GM13976 (cell line): Measurements from ENCODE around the gene ZKSCAN4.
A peak's percentile ranks its signal among the peaks of the same experiment; 100 is the strongest.

Experiments
- DNase-seq: peaks from one replicate; pipeline ENCODE4 v3.0.0; 2012; ENCODE audit warnings: low spot score
- CTCF ChIP-seq: IDR thresholded peaks from 2 replicates; pipeline ENCODE4 v1.5.1; 2012; ENCODE audit warnings: borderline replicate concordance, mild to moderate bottlenecking; ENCODE audit not compliant: insufficient read depth; ENCODE audit errors: extremely low read depth, missing control alignments, control extremely low read depth
- in situ Hi-C: fragments of 300-500 bp; cut with MboI; formaldehyde crosslinking; loops from one replicate; pipeline ENCODE4 v1.12.0; 2022; ENCODE audit warnings: low sequenced_read_pairs, mixed read lengths, inconsistent platforms; ENCODE audit not compliant: unreplicated experiment

ZKSCAN4 gene

GRCh38 chr6:28266563-28266961, 14.5 kb upstream of the ZKSCAN4 start:
- in situ Hi-C loops, result no loop called here
- no peak for TF ChIP-seq CTCF
- no peak for DNase-seq

- no peak for TF ChIP-seq CTCF
- in situ Hi-C loops, result no loop called here
- no peak for DNase-seq
Observed at GRCh38 chr6:28264834-28265401, 12.8 kb upstream of the ZKSCAN4 start.

- in situ Hi-C loops, result no loop called here
- no peak for DNase-seq
- no peak for TF ChIP-seq CTCF
Observed at GRCh38 chr6:28263922-28264321, 11.9 kb upstream of the ZKSCAN4 start.

GRCh38 chr6:28258877-28259777, 7.1 kb upstream of the ZKSCAN4 start, which contains the start of gene NKAPL:
Gene NKAPL, plus strand, starts transcription at chr6:28259297. Its CDS starts 75 bp downstream, at chr6:28259372.
- no peak for TF ChIP-seq CTCF
- in situ Hi-C loops, result no loop called here
- peak; percentile 64 for DNase-seq

GRCh38 chr6:28257042-28257441, 5.0 kb upstream of the ZKSCAN4 start:
- in situ Hi-C loops, result no loop called here
- DNase-seq, result no peak
- TF ChIP-seq CTCF, result no peak

- in situ Hi-C loops, result no loop called here
- TF ChIP-seq CTCF, result no peak
- DNase-seq, result no peak
Observed at GRCh38 chr6:28254121-28254519, 2.1 kb upstream of the ZKSCAN4 start.
